HG03558 (cell line): Measurements from ENCODE around the gene DGKA.
"Not testable (repeated sequence)": the region's sequence is repeated elsewhere in the genome, so short reads cannot be mapped to it uniquely, and the experiment has no call there.

Experiments
- ATAC-seq: cut with Tn5 transposase; IDR thresholded peaks from one replicate; pipeline ENCODE4 v1.9.1; 2021; ENCODE audit warnings: moderate number of reproducible peaks; ENCODE audit not compliant: unreplicated experiment; ENCODE audit errors: extremely low read depth

Gene DGKA

DNA sequence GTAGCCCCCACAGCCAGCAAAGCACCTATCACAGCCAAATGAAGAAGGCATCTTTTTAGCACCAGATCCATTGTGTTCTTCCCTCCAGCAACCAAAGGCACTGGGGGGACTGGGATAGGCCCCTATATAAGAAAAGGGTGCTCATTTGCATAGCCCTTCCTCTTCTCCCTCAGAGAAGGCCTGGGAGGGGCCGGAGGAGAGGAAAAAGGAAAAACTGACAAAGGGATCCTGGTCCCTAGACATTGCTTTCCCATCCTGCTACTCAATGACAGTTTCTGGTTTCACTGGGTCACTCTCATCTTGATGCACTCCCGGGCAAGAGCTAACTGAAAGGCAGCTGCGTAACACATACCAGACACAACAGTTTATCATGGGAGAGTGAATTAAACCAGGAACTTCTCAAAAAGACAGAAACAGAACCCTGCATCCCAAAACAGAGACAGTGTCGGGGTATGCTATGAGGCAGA lies 35.0 kb downstream of the DGKA start, which contains the start of gene PMEL:
TSS of gene PMEL (minus strand) at position 102 of the 467 bp plus-strand sequence. CDS start at position 71, 31 bp downstream.
- ATAC-seq = no peak

DNA sequence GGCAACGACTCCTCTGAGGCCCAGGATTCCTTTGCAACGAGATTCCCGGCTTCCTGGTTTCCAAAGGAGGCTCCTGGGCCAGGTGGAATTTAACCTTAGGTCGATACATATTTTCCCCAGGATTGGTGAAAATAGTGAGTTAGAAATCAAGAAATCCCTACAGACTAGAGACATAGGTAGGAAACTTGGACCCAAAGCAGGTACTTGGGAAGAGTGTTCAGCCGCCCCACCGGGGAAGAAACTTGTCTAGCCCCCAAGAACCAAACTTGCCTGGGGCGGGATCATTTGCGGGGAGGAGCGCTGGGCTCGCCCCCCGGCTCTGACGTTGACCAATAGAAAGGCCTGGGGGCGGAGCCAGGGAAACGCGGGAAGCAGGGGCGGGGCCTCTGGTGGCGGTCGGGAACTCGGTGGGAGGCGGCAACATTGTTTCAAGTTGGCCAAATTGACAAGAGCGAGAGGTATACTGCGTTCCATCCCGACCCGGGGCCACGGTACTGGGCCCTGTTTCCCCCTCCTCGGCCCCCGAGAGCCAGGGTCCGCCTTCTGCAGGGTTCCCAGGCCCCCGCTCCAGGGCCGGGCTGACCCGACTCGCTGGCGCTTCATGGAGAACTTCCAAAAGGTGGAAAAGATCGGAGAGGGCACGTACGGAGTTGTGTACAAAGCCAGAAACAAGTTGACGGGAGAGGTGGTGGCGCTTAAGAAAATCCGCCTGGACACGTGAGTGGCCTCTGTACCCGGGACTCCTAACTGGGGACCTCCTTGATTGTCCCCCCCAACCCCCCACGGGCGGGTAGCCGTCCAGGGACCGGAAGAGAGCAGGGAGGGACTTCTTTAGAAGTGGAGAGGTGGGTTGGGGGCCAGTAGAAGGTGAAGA lies 35.7 kb downstream of the DGKA start, which contains the start of gene CDK2:
TSS of gene CDK2 (plus strand) at position 423 of the 874 bp plus-strand sequence. CDS start at position 602, 179 bp downstream.
- ATAC-seq = peak; percentile 93

DNA sequence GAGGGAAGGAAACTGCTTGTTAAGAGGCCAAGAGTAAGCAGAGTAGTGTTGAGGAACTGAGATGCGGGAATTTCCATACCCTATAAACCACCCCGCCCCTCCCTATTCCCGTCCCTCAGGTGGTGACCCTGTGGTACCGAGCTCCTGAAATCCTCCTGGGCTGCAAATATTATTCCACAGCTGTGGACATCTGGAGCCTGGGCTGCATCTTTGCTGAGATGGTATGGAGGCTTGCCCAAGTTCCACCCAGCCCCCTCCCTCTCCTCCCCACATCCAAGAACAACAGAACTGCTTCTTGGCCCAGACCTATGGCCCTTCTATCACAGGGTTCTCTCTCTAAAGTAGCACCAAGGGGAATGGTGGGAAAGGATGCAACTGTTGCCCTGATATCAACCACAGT lies 38.4 kb downstream of the DGKA start:
- ATAC-seq = no peak

DNA sequence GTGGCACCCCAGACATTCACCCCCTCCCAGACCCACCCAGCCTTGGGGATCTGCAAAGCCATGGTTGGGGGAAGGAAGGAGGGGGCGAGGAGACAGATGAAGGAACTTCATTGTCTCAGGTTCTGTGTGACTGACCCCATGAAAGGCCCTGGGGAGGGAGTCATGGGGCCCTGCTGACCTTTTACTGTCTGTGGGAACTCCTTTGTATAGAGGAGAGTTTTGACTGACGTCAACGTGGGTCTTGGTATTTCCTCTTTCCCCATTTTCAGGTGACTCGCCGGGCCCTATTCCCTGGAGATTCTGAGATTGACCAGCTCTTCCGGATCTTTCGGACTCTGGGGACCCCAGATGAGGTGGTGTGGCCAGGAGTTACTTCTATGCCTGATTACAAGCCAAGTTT lies 39.8 kb downstream of the DGKA start:
- ATAC-seq = no peak

DNA sequence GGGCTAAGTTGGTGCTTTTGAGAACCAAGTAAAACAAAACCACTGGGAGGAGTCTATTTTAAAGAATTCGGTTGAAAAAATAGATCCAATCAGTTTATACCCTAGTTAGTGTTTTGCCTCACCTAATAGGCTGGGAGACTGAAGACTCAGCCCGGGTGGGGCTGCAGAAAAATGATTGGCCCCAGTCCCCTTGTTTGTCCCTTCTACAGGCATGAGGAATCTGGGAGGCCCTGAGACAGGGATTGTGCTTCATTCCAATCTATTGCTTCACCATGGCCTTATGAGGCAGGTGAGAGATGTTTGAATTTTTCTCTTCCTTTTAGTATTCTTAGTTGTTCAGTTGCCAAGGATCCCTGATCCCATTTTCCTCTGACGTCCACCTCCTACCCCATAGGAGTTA lies 41.1 kb downstream of the DGKA start:
- no peak for ATAC-seq

DNA sequence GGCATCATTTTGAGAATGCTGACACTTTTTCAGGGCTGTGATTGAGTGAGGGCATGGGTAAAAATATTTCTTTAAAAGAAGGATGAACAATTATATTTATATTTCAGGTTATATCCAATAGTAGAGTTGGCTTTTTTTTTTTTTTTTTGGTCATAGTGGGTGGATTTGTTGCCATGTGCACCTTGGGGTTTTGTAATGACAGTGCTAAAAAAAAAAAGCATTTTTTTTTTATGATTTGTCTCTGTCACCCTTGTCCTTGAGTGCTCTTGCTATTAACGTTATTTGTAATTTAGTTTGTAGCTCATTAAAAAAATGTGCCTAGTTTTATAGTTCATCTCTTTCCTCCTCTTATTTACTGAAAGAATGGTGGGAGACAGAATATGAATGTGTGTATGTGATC lies 41.5 kb downstream of the DGKA start:
- no peak for ATAC-seq

DNA sequence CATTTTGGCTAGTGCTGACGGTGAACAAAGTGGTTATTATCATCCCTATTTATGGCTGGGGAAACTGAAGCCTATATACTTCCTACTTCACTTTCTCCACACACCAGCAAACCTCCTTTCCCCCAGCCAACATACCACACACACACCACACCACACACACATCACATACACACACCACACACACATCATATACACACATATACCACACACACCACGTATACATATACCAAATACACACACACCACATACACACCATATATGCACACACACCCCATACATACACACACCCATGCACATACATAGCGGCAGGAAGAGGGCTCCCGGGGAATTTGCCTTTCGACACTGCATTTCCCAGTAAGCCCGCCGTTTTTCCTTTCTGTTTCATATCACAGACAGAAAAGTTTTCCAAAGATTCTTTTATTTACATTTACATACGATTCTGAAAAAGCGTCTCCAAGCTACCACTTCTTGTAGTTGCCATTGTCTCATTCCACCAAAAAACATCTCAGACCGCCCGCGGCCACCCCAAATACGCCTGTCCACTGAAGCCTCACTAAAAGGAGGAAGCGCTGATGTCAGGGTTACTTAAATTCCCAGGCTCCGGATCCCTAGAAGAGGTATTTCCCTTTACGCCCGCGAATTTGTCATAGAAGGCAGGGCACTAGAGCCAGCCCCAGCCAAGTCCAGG lies 42.1 kb downstream of the DGKA start:
- ATAC-seq = no peak

DNA sequence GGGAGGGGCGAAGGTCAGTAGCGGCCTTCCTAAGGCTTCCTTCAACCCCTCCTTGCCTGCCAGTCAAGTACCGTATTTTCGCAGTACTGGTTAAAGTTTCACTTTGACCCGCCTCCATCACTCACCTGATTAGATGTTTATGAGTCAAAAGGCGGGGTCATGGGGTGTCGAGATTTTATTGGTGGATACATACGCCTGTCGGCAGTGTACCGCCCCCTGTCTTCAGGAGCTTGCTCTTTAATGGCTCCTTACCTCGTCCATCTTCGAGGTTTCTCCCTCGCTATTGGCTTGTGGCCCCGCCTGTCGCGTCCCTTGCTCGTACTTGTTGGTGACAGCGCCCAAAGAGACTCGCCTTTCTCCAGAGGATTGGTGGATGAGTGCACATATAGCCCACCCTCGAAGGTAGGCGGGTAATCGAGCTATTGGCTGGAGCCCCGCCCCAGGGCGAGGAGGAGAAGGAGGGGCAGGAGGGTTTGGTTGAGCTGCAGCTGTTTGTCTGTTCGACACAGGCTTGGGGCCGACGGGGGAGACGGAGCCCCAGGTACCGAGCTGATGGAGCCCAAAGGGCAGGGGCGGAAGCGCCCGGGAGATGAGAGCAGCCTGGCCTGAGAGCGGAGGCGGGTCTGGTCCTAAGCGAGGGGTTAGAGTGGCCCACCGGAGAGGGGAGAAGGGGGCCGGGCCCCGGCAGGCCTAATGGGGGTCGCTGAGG lies 42.8 kb downstream of the DGKA start, which contains the start of gene RAB5B:
TSS of gene RAB5B (plus strand) at position 480 of the 709 bp plus-strand sequence. CDS start 12,883 bp downstream, outside the sequence.
- peak; percentile 79 for ATAC-seq

DNA sequence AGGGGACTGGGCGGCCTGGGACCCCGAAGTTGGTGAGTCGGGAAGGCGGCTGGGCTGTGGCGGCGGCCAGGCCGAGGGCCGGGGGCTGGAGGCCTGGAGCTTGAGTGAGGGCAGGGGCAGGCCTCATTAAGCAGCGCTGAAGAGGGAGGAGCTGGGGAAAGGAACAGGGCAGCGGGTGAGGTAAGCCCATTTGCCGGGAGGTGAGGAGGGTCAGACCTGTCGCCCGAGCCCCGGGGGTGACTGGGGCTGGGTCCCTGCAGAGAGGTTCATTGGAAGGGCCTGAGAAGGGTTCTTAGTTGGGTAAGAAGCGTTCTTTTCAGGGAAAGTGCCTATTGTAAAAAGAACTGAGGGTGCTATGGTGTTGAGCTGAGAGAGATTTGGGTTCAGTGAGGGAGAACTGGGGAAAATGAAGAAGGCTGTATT lies 43.4 kb downstream of the DGKA start:
- ATAC-seq = no peak

DNA sequence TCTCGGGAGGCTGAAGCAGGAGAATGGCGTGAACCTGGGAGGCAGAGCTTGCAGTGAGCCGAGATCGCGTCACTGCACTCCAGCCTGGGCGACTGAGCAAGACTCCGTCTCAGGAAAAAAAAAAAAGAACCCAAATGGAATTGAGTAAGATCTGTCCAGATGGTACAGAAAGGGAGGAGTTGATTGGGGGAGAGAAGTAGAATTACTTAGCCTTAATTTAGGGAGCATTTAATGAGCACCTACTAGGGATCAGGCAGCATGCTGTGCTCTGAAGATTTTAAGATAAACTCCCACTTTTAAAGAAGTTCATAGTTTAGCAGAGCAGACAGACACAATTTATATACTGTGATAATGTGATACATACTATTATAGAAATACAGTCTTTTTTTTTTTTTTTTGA lies 47.4 kb downstream of the DGKA start:
- no peak for ATAC-seq

DNA sequence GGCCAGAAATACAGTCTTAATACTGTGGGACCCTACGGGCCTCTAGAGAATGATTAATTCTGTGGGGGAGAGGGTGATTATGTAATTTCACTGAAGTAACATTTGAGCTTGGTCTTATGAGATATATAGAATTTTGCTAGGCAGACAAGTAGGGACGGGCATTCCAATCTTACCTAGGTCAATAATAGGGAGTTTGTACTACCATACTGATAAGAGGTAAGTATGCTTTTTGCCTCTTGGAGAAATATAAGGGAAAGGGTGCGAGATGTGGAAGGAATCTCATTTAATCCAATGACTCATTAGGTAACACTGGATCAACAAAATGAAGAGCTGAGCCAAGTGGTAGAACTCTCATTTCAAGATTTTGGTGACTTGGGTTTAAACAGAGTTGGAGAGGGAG lies 48.1 kb downstream of the DGKA start:
- no peak for ATAC-seq

DNA sequence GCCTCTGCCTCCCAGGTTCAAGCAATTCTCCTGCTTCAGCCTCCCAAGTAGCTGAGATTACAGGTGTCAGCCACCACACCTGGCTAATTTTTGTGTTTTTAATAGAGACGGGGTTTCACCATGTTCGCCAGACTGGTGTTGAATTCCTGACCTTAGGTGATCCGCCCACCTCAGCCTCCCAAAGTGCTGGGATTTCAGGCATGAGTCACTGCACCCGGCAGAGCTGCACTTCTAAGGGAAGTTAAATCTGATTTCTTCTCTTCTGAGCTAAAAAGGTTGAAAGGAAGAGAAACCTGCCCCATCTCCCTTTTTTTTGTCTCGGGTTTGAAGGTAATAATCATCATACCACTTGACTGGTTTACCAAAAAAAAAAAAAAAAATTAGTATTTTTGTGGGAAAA lies 50.9 kb downstream of the DGKA start:
- not testable (repeated sequence) for ATAC-seq

DNA sequence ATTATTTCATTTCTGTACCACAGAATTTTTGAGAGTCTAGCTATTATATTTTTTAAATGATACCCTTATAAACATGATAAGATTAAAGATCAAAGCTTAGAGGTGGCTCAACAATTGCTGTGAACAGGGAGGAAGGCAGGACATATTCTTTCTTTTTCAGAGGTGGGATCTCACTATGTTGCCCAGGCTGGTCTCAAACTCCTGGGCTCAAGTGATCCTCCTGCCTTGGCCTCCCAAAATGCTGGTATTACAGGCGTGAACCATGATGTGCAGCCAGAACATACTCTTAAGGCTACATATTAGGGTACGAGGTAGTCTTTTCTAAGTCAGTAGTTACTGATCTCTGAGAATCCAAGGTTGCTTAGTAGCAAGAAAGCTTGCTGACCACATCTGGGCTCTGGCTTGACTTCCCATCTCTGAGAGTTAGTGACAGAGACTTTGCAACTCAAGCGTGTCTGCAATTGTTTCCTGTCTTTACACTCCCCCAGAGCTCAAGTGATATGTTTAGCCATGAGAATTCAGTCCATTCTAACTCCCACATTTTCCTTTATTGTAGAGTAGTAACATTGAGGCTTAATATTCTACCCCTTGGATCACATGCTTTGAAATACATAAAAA lies 51.5 kb downstream of the DGKA start:
- ATAC-seq = no peak

DNA sequence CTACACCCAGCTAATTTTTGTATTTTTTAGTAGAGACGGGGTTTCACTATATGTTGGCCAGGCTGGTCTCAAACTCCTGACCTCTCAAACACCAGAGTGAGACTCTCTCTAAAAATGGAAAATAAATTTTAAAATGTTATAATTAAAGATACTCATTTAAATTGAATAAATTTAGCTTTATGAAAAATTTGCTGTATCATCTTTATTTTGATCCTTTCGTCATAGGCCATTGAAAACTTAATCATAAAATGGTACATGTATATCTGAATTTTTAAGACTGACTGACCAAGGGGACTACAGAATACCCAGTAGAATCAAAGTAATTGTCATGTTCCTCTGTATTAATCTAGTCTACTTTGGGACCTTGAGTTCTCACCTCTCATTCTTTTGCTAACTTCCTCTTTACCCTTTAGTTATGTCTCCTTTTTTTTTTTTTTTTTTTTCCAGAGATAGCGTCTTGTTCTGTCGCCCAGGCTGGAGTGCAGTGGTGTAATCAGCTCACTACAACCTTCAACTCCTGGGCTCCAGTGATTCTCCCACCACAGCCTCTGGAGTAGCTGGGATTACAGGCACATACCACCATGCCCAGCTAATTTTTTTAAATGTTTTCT lies 52.4 kb downstream of the DGKA start:
- no peak for ATAC-seq

DNA sequence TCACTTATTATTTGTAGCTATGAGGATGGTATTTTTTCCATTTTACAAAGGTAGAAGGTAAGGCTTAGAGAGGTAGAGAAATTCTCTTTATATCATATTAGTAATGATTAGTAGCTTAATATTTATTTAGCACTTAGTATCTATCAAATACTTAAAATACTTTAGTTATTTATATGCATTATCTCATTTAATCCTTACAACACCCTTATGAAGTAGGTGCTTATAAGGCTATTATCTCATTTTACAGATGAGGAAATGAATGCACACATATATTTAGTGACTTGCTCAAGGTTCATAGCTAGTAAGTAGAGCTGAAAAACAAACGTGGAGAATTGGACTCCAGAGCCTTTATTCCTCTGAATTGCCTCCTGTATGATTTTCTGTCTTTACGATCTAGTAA lies 53.9 kb downstream of the DGKA start:
- ATAC-seq = no peak

DNA sequence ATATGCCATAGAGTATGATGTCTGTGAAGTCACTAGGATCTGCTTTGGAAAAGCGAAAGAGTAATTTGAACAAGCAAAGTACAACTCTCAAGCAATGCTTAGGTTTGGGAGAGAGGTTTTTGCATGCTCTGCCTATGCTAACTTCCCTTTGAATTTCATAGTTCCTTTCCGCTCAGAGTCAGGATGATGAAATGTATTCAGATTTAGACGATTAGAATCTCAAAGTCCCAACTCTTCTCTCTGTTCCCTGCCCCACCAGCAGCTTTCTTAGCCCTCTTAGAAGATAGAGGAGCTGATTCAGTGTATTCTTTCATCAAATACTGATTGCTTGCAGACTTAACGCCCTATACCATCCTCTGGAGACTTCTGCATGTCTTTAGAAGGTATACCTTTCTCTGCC lies 54.4 kb downstream of the DGKA start:
- ATAC-seq = no peak

DNA sequence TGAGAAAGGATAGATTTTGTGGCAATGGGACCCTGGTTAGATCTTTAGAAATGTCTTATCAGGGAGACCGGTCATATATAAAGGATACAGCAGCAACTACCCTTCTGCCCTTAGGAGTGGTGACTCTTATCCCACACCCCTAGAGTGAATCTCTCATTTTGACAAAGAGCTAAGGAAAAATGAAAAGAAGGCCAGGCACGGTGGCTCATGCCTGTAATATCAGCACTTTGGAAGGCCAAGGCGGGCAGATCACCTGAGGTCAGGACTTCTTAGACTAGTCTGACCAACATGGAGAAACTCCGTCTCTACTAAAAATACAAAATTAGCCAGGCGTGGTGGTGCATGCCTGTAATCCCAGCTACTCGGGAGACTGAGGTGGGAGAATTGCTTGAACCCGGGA lies 55.0 kb downstream of the DGKA start:
- ATAC-seq = not testable (repeated sequence)

DNA sequence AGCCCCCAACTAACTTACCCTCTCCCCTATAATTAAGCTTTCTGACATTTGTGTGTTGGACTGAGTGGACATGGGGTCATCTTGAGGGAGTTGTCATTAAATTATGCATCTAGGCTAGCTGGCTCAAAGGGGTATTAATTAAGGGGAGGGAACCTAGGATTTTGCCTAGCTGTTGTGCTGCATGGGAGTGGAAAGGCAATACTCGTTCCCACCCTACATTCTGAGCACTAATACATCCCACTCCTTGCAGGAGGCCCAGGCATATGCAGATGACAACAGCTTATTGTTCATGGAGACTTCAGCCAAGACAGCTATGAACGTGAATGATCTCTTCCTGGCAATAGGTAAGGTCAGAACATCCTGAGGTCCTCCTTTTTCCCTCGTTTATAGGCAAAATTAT lies 60.1 kb downstream of the DGKA start:
- ATAC-seq = no peak

DNA sequence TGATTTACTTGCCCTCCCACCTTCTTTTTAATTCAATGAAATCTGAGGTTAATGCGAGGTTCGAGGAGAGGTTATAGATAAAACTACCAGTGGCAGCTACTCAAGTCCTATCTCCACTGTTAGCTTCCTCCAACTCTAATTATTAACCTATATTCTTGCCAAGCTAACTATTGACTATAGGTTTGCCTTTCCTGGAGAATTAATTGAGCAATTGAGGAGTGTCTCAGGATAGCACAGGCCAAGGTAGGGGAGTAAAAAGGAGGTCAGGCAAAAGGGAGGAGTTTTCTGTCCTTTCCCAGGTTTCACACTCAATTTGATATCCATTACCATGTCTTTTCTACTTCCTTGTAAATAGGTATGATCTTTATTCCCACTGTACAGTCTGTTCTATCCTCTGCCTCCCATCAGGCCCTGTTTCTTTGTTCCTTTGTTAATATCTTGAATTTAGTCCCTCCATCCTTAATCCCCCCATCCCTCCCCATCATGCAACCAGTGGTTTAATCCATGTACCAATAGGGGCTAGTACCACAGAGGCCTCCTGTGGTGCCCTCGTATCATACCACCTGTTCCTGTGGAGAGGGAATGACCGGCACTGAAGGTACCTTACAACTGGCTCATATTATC lies 62.4 kb downstream of the DGKA start:
- no peak for ATAC-seq
